Sigmoid colon (tissue), 7 donors: Measurements from ENCODE around the gene HOXA13. TPM values are rescaled to one million over a fixed set of nuclear protein-coding genes. Genes with fewer than 3 reads are reported as not detected.
A peak's percentile ranks its signal among the peaks of the same experiment; 100 is the strongest.

ENCODE experiments used
- DNase-seq: peaks from one replicate; pipeline ENCODE4 v3.0.0-alpha.2; 2019
- H3K27ac ChIP-seq, 4 donors: fragments of 200-600 bp; sonication (generic); one replicate each; pipeline ENCODE4 v1.5.1; 2016 to 2019; ENCODE audit warnings: mild to moderate bottlenecking in 1 of 4
- H3K27me3 ChIP-seq, 3 donors: fragments of 200-600 bp; sonication (generic); one replicate each; pipeline ENCODE4 v1.5.1; 2019; ENCODE audit warnings: mild to moderate bottlenecking in 1 of 3
- H3K36me3 ChIP-seq, 4 donors: fragments of 200-600 bp; sonication (generic); one replicate each; pipeline ENCODE4 v1.5.1; 2016 to 2019
- H3K4me1 ChIP-seq, 4 donors: fragments of 200-600 bp; sonication (generic); one replicate each; pipeline ENCODE4 v1.5.1; 2017 to 2019
- H3K4me3 ChIP-seq, 4 donors: fragments of 200-600 bp; sonication (generic); one replicate each; pipeline ENCODE4 v1.5.1; 2017 to 2019; ENCODE audit warnings: mild to moderate bottlenecking in 2 of 4, moderate library complexity in 1 of 4
- H3K9me3 ChIP-seq, 4 donors: fragments of 200-600 bp in 3 of 4; sonication (generic) in 3 of 4; one replicate each; pipeline versions ENCODE4 v1.5.1 to v1.6.1; 2013 to 2019
- EP300 ChIP-seq, 4 donors: sonication (generic); formaldehyde crosslinking; IDR thresholded peaks; one replicate each; pipeline ENCODE4 v1.6.1; 2017; ENCODE audit warnings: antibody characterized with exemption in 4 of 4
- POLR2A ChIP-seq, 2 donors: fragments of 450-650 bp; IDR thresholded peaks; one replicate each; pipeline ENCODE4 v1.6.1; 2016; ENCODE audit warnings: antibody characterized with exemption in 2 of 2, mild to moderate bottlenecking in 2 of 2, moderate library complexity in 2 of 2
- POLR2AphosphoS5 ChIP-seq, 4 donors: sonication (generic); formaldehyde crosslinking; IDR thresholded peaks; one replicate each; pipeline ENCODE4 v1.6.1; 2017; ENCODE audit warnings: antibody characterized with exemption in 4 of 4
- WGBS, 2 donors: extraction: QIAGEN DNeasy Blood & Tissue Kit; methylation state at CpG; one replicate each; pipeline ENCODE4 v1.1.7; 2013; 5-methylcytosine and 5-hydroxymethylcytosine counted together
- intact Hi-C: fragments of 100-400 bp; cut with DNase I; formaldehyde crosslinking; loops from one replicate; pipeline ENCODE4 v1.15.1; 2023
- polyA plus RNA-seq, 3 donors: library from polyadenylated mRNA; stranded (reverse); fragments of 200-250 nt; gene quantifications; one replicate each; pipeline ENCODE4 v1.2.3, GENCODE V29; 2013
- total RNA-seq, 4 donors: library from RNA; depleted of rRNA; stranded (reverse); fragments of >200 nt; gene quantifications; one replicate each; pipeline ENCODE4 v1.1.0, GENCODE V29; 2016
- TF ChIP-seq, protein P1 (sequence below), 4 experiments: fragments of 450-650 bp in 3 of 4; fragments of 200-600 bp in 1 of 4; IDR thresholded peaks; one replicate each; pipeline ENCODE4 v1.5.1; 2016 to 2019; ENCODE audit warnings: antibody characterized with exemption in 4 of 4, mild to moderate bottlenecking in 3 of 4, moderate library complexity in 2 of 4
- donor health status: healthy with polysubstance abuse.
- donor health status: Bipolar disorder and iron deficiency.
- donor health status: healthy.

HOXA13 gene
- total and polyA plus RNA-seq, 7 donors: 9.4 to 35.3 (median 20.8) TPM

GRCh38 chr7:27151341-27151930 is 48.5 kb downstream of the HOXA13 start:
- 0 to 1% methylated on average over 27 of the region's 27 CpGs for WGBS, 2 donors
- peak; percentile 76 for DNase-seq
- Histone ChIP-seq H3K4me1 (peaks cover 0 to 77% (median 59%) of the 10 kb centered on the region in 4 donors), H3K4me3 (peak overlapping the region; percentile 64 to 73 (median 68)), H3K27ac (peak overlapping the region in 3 of 4 donors; percentile 91 to 96 (median 95)), H3K9me3 (no peaks in the 10 kb centered on the region), H3K27me3 (no peaks in the 10 kb centered on the region), H3K36me3 (no peaks in the 10 kb centered on the region)
- intact Hi-C loops: loop anchor here (2.0 to 5.0 kb wide), 2 partner anchors 13 to 1294 kb away; partner anchors contain the start of gene HOXA9
- TF ChIP-seq EP300 (IDR thresholded peaks at IDR 0.05) (no peak), POLR2AphosphoS5 (IDR thresholded peaks at IDR 0.05) (no peak), POLR2A (IDR thresholded peaks at IDR 0.05) (no peak)
- TF ChIP-seq, protein P1, sequence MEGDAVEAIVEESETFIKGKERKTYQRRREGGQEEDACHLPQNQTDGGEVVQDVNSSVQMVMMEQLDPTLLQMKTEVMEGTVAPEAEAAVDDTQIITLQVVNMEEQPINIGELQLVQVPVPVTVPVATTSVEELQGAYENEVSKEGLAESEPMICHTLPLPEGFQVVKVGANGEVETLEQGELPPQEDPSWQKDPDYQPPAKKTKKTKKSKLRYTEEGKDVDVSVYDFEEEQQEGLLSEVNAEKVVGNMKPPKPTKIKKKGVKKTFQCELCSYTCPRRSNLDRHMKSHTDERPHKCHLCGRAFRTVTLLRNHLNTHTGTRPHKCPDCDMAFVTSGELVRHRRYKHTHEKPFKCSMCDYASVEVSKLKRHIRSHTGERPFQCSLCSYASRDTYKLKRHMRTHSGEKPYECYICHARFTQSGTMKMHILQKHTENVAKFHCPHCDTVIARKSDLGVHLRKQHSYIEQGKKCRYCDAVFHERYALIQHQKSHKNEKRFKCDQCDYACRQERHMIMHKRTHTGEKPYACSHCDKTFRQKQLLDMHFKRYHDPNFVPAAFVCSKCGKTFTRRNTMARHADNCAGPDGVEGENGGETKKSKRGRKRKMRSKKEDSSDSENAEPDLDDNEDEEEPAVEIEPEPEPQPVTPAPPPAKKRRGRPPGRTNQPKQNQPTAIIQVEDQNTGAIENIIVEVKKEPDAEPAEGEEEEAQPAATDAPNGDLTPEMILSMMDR (IDR thresholded peaks at IDR 0.05): no peak

- Histone ChIP-seq H3K4me3 (peak overlapping the region; percentile 64 to 73 (median 68)), H3K36me3 (peaks cover 0 to 1% (median 0%) of the 10 kb centered on the region in 4 donors), H3K4me1 (peaks cover 0 to 76% (median 58%) of the 10 kb centered on the region in 4 donors), H3K27ac (peak overlapping the region in 3 of 4 donors; percentile 91 to 96 (median 95)), H3K9me3 (no peaks in the 10 kb centered on the region), H3K27me3 (no peaks in the 10 kb centered on the region)
- TF ChIP-seq POLR2A (IDR thresholded peaks at IDR 0.05) (peak; percentile 90 to 93), POLR2AphosphoS5 (IDR thresholded peaks at IDR 0.05) (peak; percentile 95 to 98 (median 97)), EP300 (IDR thresholded peaks at IDR 0.05) (peak in 1 of 4 donors; percentile 61)
- TF ChIP-seq, protein P1 (IDR thresholded peaks at IDR 0.05): peak; percentile 82 to 90 (median 88)
- intact Hi-C loops: loop anchor here (2.0 to 5.0 kb wide), 2 partner anchors 14 to 1293 kb away; partner anchors contain the start of gene HOXA9
- peak; percentile 93 for DNase-seq
- 0 to 1% methylated on average over 58 of the region's 58 CpGs for WGBS, 2 donors
These were observed 49.1 kb downstream of the HOXA13 start for GRCh38 chr7:27150568-27151340.

DNA sequence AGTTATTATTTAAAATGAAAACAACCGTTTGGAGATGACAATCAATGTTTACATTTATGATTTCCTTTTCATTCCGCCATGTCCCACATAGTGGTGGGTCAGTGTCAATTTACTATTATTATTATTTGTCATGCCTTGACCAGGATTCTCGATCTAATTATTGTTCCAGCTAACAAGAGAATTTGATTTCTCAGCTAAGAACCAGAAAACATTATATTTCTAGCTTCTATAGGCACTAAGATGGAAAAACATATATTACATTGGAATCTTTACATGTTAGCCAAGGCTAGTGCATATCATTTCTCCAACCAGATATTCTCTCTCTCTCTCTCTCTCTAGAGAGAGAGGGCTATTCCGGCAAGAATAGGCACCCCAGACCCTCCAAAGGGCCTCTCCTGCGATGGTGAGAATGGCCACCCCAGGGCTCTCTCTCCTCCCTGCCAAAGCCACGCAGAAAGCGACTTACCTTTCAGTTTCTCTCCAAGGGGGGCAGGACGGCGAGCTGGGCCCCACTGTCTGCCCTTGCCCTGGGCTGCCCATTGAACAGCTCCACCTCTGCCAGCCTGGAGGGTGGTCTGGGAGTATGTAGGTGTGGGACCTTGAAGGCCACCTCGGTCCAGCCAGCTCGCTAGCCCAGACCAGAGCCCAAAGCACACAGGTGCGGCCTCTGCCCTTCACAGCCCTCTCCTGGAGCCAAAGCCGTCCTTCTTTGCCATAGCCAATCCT is 49.9 kb downstream of the HOXA13 start:
- no peaks in the 10 kb centered on the region for H3K9me3 ChIP-seq
- H3K4me3 ChIP-seq: peak overlapping the region; percentile 64 to 73 (median 68)
- no peak for TF ChIP-seq POLR2A (IDR thresholded peaks at IDR 0.05)
- TF ChIP-seq EP300 (IDR thresholded peaks at IDR 0.05): no peak
- TF ChIP-seq, protein P1 (IDR thresholded peaks at IDR 0.05): no peak
- intact Hi-C loops: loop anchor here (2.0 to 5.0 kb wide), 2 partner anchors 15 to 1293 kb away; partner anchors contain the start of gene HOXA9
- peaks cover 0 to 68% (median 51%) of the 10 kb centered on the region in 4 donors for H3K4me1 ChIP-seq
- peaks cover 6 to 9% (median 7%) of the 10 kb centered on the region in 4 donors for H3K36me3 ChIP-seq
- no peaks in the 10 kb centered on the region for H3K27me3 ChIP-seq
- peak; percentile 74 for DNase-seq
- peak overlapping the region in 3 of 4 donors; percentile 91 to 96 (median 95) for H3K27ac ChIP-seq
- 7 to 18% methylated on average over 13 of the region's 13 CpGs for WGBS, 2 donors

DNA sequence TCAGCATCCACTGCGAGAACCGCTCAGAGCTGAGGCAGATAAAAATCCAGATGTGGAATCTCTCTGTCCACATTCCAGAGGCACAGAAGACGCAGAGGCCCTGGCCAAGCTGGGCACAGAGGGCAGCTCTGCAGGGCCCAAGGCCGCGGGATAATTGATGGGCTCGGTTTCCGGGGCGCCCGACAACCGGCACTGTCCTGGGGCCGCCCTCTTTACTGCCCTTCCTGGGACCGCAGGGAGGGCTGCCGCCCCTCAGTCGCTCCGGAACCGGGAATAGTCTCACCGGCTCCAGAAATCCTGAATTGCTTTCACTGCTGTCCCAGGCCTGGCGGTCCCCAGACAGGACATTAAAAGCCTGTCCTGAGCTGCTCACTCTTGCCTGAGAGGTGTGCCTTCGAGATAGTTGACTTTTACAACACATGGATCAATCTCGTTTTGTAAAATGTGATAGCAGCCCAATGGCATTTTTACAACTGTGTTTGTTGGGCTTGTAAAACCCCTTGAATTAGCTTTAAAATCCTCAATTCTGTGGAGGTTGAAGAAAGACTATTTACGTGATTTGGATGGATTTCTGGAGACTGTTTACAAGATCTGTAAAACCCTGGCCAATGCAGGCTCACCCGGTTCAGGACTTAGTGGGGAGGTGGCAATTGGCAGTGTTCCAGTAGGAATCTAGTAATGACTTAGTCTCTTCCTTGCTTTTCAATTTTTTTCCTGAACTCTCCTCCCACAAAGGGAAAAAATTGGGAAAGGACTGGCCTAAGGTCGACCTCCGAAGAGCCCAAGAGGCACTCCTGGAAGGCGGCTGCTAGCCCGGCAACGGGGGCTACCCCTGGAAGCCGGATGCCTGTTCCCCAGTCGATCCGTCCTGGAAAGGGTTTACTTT is 50.9 kb downstream of the HOXA13 start:
- no peak for TF ChIP-seq EP300 (IDR thresholded peaks at IDR 0.05)
- TF ChIP-seq POLR2AphosphoS5 (IDR thresholded peaks at IDR 0.05): no peak
- TF ChIP-seq POLR2A (IDR thresholded peaks at IDR 0.05): no peak
- TF ChIP-seq, protein P1 (IDR thresholded peaks at IDR 0.05): no peak
- H3K9me3 ChIP-seq: no peaks in the 10 kb centered on the region
- WGBS, 2 donors: 8 to 17% methylated on average over 30 of the region's 30 CpGs
- H3K27me3 ChIP-seq: no peaks in the 10 kb centered on the region
- H3K36me3 ChIP-seq: peaks cover 15 to 19% (median 15%) of the 10 kb centered on the region in 4 donors
- peak; percentile 65 for DNase-seq
- intact Hi-C loops: no loop called here
- H3K4me1 ChIP-seq: peaks cover 0 to 59% (median 46%) of the 10 kb centered on the region in 4 donors
- H3K4me3 ChIP-seq: peak overlapping the region; percentile 6 to 73 (median 66)
- H3K27ac ChIP-seq: peak overlapping the region in 3 of 4 donors; percentile 91 to 96 (median 95)
